HCT116 (cell line): ENCODE results near the gene BBS9.

Experiments
- ATF3 ChIP-seq: IDR thresholded peaks from 2 replicates; pipeline ENCODE4 v1.6.1; 2012
- CEBPB ChIP-seq: IDR thresholded peaks from 2 replicates; pipeline ENCODE4 v1.6.1; 2012; ENCODE audit warnings: low read depth
- CTCF ChIP-seq, 3 experiments: fragments of 200-600 bp in 1 of 3; sonication (generic) in 1 of 3; IDR thresholded peaks in 2 of 3; conservative IDR thresholded peaks in 1 of 3; 2 replicates each; pipeline ENCODE4 v1.5.1; 2012 to 2017; ENCODE audit warnings: low read depth in 2 of 3, low read length in 2 of 3, antibody characterized with exemption in 1 of 3, borderline replicate concordance in 1 of 3, control low read depth in 1 of 3, mild to moderate bottlenecking in 1 of 3, mixed read lengths in 1 of 3, mixed run types in 1 of 3, moderate library complexity in 1 of 3; ENCODE audit not compliant: insufficient read depth in 1 of 3
- EGR1 ChIP-seq: IDR thresholded peaks from 2 replicates; pipeline ENCODE4 v1.6.1; 2012; ENCODE audit warnings: low read depth
- ELF1 ChIP-seq: IDR thresholded peaks from 2 replicates; pipeline ENCODE4 v1.6.1; 2012; ENCODE audit warnings: low read depth, borderline replicate concordance
- EZH2 ChIP-seq: fragments of 200-600 bp; sonication (generic); IDR thresholded peaks from 2 replicates; pipeline ENCODE4 v1.6.1; 2017; ENCODE audit warnings: antibody characterized with exemption, mixed run types
- POLR2A ChIP-seq: IDR thresholded peaks from 2 replicates; pipeline ENCODE4 v1.7.0; 2011; ENCODE audit warnings: borderline replicate concordance; ENCODE audit not compliant: insufficient read depth, insufficient read length; ENCODE audit errors: extremely low read depth
- POLR2AphosphoS5 ChIP-seq: IDR thresholded peaks from 2 replicates; pipeline ENCODE4 v1.6.1; 2011; ENCODE audit warnings: mild to moderate bottlenecking, low read depth, low read length, moderate library complexity
- REST ChIP-seq: IDR thresholded peaks from 2 replicates; pipeline ENCODE4 v1.6.1; 2012; ENCODE audit warnings: low read depth
- SP1 ChIP-seq: IDR thresholded peaks from 2 replicates; pipeline ENCODE4 v1.6.1; 2012; ENCODE audit warnings: low read depth
- TCF7L2 ChIP-seq: IDR thresholded peaks from 2 replicates; pipeline ENCODE4 v1.7.0; 2011; ENCODE audit warnings: borderline replicate concordance, inconsistent platforms; ENCODE audit not compliant: insufficient read depth, insufficient read length; ENCODE audit errors: extremely low read depth
- YY1 ChIP-seq: IDR thresholded peaks from 2 replicates; pipeline ENCODE4 v1.6.1; 2011; ENCODE audit warnings: low read length, low read depth, moderate library complexity, mild to moderate bottlenecking; ENCODE audit not compliant: insufficient replicate concordance; ENCODE audit errors: extremely low read depth

GRCh38 chr7:33590916-33591315, 461.6 kb downstream of the BBS9 start:
- no peak for TF ChIP-seq CTCF (IDR thresholded peaks at IDR 0.05 in 2 of 3, conservative IDR thresholded peaks at IDR 0.05 in 1 of 3; ENCODE audit: borderline replicate concordance in 1 of 3, insufficient read depth in 1 of 3, low read depth in 2 of 3, low read length in 2 of 3)
- no peak for TF ChIP-seq POLR2A
- TF ChIP-seq EGR1 = no peak
- TF ChIP-seq YY1 = no peak
- no peak for TF ChIP-seq REST
- TF ChIP-seq TCF7L2 = no peak
- no peak for TF ChIP-seq ELF1
- TF ChIP-seq CEBPB = no peak
- no peak for TF ChIP-seq SP1
- no peak for TF ChIP-seq ATF3
- no peak for TF ChIP-seq EZH2
- no peak for TF ChIP-seq POLR2AphosphoS5
